Measurements from ENCODE around the gene KDM2A.

KDM2A gene

GRCh38 chr11:67273260-67273990 lies 154.4 kb downstream of the KDM2A start:
- peak; percentile 30 for DNase-seq (ENCODE audit: low spot score)

DNA sequence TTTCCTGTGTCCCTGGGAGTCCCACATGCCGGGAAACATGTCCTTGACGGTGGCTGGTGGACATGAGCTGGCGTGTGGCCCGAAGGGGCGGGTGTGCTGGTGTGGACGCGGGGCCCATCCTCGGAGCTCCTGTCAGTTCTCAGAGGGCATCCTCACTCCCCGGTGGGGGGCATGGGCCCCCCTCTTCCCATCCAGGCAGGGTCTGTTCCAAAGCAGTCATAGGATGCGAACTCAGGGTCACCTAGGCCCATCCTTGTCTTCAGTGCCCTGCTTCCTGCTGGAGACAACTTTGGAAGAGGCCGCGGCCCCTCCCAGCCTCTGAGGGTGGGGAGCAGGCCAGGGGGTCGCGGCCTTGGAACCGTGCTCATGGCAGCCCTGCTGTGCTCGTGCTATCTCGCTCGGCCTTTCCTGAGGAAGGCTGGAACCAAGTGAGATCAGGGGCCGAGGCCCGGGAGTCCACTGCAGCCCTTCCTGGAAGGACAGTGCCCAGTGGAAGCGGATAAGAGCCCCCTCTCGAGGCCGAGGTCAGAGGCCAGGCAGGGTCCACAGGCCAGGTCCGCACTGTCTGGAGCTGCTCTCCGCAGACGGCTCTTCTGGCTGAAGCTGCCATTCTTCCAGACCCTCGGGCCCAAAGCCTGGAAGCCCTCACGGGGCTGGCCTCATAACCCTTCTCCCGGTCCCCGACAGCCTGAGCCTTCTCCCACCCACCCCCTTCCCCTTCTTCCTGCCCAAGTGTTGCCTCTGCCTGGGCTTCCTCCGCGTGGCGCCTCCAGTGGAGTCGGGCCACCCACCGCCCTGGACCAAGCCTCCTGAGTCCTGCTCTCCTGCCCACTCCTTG lies 155.9 kb downstream of the KDM2A start:
- DNase-seq (ENCODE audit: low spot score) = no peak

- DNase-seq (ENCODE audit: low spot score) = no peak
Measured at GRCh38 chr11:67275606-67276409, 156.7 kb downstream of the KDM2A start.

GRCh38 chr11:67276781-67277230 lies 157.7 kb downstream of the KDM2A start:
- DNase-seq (ENCODE audit: low spot score) = peak; percentile 29

DNA sequence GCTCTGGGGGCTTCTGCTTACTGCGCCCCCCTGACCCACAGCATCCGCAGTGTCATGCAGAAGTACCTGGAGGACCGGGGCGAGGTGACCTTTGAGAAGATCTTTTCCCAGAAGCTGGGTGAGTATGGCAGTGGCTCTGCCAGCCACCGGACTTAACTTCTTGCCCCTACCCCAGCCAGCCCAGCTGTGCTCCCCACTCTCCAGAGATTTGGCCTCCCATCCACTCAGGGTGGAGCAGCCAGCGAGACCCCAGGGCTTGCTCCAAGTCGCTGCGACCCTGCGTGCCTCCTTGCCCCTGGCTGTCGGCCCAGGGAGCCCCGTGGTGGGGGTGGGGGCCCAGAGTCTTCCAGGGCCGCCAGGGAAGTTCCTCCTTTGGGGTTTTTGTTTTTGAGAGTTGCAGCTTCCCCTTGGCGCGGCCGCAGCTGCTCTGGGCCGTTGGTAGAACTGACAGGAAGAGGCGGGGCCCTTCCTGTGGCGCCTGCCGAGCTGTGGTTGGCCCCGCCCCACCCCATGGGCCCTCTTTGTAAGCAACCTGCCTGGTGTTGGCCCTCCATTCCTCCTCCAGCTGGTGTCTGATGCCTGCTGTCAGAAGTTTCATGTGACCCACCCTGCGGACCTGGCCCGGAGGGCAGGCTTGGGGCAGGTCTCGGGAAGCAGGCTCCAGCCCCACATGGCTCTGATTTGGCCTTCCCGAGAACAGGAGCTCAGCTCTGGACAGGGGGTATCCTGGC lies 158.3 kb downstream of the KDM2A start:
- peak; percentile 89 for DNase-seq (ENCODE audit: low spot score)

DNA sequence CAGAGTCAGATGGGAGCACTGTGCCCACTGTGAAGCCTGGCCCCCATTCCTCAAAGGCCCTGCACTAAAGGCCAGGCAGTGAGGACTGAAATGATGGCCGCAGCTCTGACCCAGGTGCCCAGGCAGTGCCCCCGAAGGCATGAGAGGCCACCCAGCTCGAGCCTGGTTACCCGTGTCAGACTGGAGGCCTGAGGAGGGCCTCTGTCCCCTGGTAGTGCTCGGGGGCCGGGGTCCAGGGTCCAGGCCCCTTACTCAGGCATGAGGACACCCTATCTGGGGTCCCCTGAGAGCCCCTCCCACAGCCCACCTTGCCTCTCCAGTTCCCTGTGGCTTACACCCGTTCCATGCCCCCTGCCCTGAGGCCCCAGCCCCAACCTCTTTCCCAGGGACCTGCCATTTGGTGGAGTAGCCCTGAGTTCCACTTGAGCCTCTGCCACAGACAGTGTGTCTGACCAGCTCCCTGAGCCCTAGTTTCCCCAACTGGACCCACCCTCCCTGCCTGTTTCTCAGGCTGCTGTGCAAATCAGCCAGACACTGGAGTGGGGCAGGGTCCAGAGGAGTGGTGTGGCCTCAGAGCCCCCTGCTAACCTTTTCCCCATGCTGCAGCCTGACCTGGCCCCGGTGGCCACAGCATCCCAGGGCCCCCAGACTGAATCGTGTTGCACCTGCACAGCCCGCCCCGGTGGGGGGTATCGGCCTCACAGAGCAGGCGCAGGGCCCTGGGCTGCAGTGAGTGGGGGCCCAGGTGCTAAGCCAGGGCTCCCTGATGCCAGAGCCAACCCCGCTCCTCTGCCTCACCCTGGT lies 159.3 kb downstream of the KDM2A start:
- no peak for DNase-seq (ENCODE audit: low spot score)

GRCh38 chr11:67278939-67279588 lies 160.0 kb downstream of the KDM2A start:
- no peak for DNase-seq (ENCODE audit: low spot score)

- no peak for DNase-seq (ENCODE audit: low spot score)
Measured at GRCh38 chr11:67279589-67280340, 160.7 kb downstream of the KDM2A start.

DNA sequence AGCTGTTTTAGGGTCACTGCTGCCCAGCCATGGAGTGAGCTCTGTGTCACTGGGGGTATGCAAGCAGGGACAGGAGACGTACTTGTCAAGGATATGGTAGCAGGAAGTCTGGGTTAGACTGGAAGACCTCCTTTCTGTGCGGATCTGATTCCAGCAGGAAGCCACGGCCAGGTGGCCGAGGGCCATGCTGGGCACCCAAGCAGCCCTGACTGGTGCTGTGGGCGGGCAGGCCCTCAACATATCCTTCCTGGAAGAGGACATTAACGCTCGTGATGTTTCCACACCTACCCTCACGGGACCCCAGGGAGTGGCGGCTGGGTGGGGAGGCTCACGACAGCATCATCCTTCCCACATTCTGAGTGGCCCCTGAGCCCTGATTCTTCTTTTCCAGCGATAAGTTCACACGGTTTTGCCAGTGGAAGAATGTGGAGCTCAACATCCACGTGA lies 161.3 kb downstream of the KDM2A start:
- DNase-seq (ENCODE audit: low spot score) = no peak

DNA sequence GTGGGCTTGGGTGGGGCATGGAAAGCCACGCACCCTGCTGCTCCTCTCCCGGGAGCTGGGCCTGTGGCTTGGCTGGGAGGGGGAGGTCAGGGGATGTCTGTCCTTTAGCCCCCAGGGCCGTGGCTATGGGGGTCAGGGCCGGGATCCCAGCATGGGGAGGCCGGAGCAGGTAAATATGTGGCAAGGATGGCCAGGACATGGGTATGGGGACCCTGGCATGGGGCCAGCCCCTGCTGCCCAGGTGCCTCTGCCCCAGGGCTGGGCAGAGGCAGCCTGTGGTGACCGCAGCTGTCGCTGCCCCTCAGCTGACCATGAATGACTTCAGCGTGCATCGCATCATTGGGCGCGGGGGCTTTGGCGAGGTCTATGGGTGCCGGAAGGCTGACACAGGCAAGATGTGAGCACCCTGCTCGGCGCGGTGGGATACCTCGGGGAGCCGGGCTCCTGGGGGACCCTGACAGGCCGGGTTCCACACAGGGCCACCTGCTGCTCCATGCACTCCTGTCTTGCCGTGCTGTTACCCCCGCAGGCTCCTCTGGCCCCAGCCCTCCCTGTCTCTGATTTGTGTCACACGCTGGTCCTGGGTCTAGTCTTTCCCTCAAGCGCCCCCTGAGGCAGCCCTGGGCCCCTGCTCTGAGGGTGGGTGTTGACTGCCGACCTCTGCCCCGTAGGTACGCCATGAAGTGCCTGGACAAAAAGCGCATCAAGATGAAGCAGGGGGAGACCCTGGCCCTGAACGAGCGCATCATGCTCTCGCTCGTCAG lies 161.9 kb downstream of the KDM2A start:
- no peak for DNase-seq (ENCODE audit: low spot score)

DNA sequence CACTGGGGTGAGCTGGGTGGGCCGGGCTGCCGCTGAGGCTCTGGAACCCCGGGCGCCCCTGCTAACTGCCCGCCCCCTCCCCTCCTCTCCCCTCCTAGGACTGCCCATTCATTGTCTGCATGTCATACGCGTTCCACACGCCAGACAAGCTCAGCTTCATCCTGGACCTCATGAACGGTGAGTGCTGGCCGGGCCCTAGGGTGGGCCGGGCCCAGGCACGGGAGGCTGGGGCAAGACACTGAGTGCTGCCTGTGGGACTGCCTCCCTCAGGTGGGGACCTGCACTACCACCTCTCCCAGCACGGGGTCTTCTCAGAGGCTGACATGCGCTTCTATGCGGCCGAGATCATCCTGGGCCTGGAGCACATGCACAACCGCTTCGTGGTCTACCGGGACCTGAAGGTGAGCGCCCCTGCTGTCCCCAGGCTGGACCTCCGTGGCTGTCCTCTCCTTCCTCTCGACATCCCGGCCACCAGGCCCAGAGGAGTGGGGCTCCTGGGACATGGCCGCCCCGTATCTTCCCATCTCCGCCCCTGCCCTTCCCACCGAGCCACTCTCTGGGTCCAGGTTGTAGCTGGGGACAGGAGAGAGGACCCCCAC lies 162.6 kb downstream of the KDM2A start:
- DNase-seq (ENCODE audit: low spot score) = no peak

DNA sequence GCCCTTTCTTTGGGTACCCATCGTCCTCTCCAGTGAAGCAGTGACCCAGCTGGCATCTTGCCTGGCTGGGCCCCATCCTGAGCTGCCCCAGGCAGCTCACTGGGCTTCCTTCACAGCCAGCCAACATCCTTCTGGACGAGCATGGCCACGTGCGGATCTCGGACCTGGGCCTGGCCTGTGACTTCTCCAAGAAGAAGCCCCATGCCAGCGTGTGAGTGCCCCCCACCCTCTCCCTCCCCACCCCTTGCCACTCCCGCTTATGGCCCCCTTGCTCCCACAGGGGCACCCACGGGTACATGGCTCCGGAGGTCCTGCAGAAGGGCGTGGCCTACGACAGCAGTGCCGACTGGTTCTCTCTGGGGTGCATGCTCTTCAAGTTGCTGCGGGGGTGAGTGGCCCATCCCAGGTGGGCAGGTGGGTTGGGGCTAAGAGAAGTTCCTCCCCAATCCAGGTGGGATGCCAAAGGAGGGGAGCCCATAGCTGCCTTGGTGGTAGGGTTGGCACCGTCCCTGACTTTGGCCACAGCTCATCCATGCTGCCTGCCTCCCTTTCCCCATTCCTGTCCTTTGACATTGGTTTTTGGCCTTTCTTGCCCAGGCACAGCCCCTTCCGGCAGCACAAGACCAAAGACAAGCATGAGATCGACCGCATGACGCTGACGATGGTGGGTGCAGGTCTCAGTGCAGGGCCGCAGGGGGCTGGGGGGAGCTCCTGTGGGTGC lies 163.3 kb downstream of the KDM2A start:
- no peak for DNase-seq (ENCODE audit: low spot score)

DNA sequence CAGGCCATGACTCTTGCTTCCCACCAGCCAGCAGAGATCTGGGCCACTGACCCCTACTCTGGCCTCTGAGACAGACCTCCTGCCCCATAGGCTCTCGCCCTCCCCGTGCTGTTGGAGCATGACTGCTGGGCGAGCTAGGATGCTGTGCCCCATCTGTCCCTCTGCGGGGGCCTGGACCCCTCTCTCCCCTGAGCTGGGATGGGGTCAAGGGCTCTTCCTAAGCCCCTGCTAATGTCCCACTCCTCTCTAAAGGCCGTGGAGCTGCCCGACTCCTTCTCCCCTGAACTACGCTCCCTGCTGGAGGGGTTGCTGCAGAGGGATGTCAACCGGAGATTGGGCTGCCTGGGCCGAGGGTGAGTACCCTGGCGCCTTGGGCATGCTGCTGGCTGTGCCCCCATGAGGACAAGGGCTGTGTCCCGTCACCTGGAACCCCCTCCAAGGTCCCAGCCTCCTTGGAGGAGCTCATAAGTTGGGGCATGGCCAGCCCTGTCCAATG lies 163.9 kb downstream of the KDM2A start:
- DNase-seq (ENCODE audit: low spot score) = no peak

GRCh38 chr11:67283481-67283963 lies 164.5 kb downstream of the KDM2A start:
- DNase-seq (ENCODE audit: low spot score) = no peak

- DNase-seq (ENCODE audit: low spot score) = no peak
Measured at GRCh38 chr11:67284811-67285540, 165.9 kb downstream of the KDM2A start.
